Lung (tissue), 12 donors: ENCODE results near the gene KCNJ4. TPM values are rescaled to one million over a fixed set of nuclear protein-coding genes. Genes with fewer than 3 reads are reported as not detected.

Experiments
- ATAC-seq: fragments of 200-7000 bp; cut with Tn5 transposase; one replicate; pipeline ENCODE4 v1.9.1; 2020; ENCODE audit warnings: moderate number of reproducible peaks; ENCODE audit not compliant: insufficient read depth, low FRiP score
- DNase-seq, 3 donors: peaks; one replicate each; pipeline ENCODE4 v3.0.0-alpha.2; 2013 to 2017
- H3K27ac ChIP-seq, 2 donors: one replicate each; pipeline ENCODE4 v1.5.1; 2013; ENCODE audit warnings: mild to moderate bottlenecking in 2 of 2, moderate library complexity in 2 of 2, control low read depth in 1 of 2, inconsistent platforms in 1 of 2, low read depth in 1 of 2, low read length in 1 of 2
- H3K27me3 ChIP-seq, 3 donors: one replicate each; pipeline ENCODE4 v1.5.1; 2013; ENCODE audit warnings: low read length in 2 of 3; ENCODE audit not compliant: control insufficient read depth in 3 of 3, insufficient read depth in 3 of 3
- H3K36me3 ChIP-seq, 4 donors: one replicate each; pipeline ENCODE4 v1.5.1; 2013; ENCODE audit warnings: low read length in 4 of 4, mild to moderate bottlenecking in 1 of 4, moderate library complexity in 1 of 4; ENCODE audit not compliant: control insufficient read depth in 4 of 4, insufficient read depth in 4 of 4
- H3K4me1 ChIP-seq, 5 donors: one replicate each; pipeline ENCODE4 v1.5.1; 2013; ENCODE audit warnings: low read length in 5 of 5, mild to moderate bottlenecking in 2 of 5, moderate library complexity in 1 of 5; ENCODE audit not compliant: control insufficient read depth in 5 of 5, insufficient read depth in 5 of 5
- H3K4me3 ChIP-seq: one replicate; pipeline ENCODE4 v1.5.1; 2013; ENCODE audit warnings: mild to moderate bottlenecking, control low read depth, moderate library complexity
- H3K9ac ChIP-seq, 2 donors: one replicate each; pipeline ENCODE4 v1.5.1; 2013; ENCODE audit warnings: low read length in 2 of 2, control low read depth in 1 of 2; ENCODE audit not compliant: insufficient read depth in 1 of 2
- H3K9me3 ChIP-seq, 4 donors: one replicate each; pipeline ENCODE4 v1.5.1; 2013; ENCODE audit warnings: low read length in 3 of 4, mild to moderate bottlenecking in 1 of 4, moderate library complexity in 1 of 4; ENCODE audit not compliant: control insufficient read depth in 4 of 4, insufficient read depth in 3 of 4
- CTCF ChIP-seq: IDR thresholded peaks from 2 replicates; pipeline ENCODE4 v1.5.1; 2012; ENCODE audit warnings: mild to moderate bottlenecking; ENCODE audit errors: control extremely low read depth, extremely low read depth
- WGBS, 2 donors: extraction: QIAGEN DNeasy Blood & Tissue Kit; methylation state at CpG; one replicate each; pipeline ENCODE4 v1.1.7; 2013; 5-methylcytosine and 5-hydroxymethylcytosine counted together
- polyA plus RNA-seq, 2 donors: library from polyadenylated mRNA; stranded (reverse); fragments of 200-250 nt; gene quantifications; one replicate each; pipeline ENCODE4 v1.2.1, GENCODE V29; 2013
- total RNA-seq, 2 donors: library from RNA; depleted of rRNA in 1 of 2; stranded (reverse); fragments of >200 nt in 1 of 2; gene quantifications; one replicate each; pipeline ENCODE4 v1.2.1, GENCODE V29; 2014 to 2021
- donor health status: control.
- donor health status: control.
- donor health status: Bipolar disorder and iron deficiency.
- donor health status: healthy.
- donor health status: DM: yes; HTN: yes; CAD: no.

Gene KCNJ4
- total and polyA plus RNA-seq, 4 donors = not detected

GRCh38 chr22:38497869-38498268 lies 42.9 kb upstream of the KCNJ4 start:
- 88 to 92% methylated on average over 3 of the region's 3 CpGs for WGBS, 2 donors
- no peaks in the 10 kb centered on the region for H3K9me3 ChIP-seq

GRCh38 chr22:38494939-38495338 lies 39.9 kb upstream of the KCNJ4 start:
- peaks cover 50 to 85% (median 77%) of the 10 kb centered on the region in 4 donors for H3K36me3 ChIP-seq
- 94 to 95% methylated on average over 12 of the region's 12 CpGs for WGBS, 2 donors
- TF ChIP-seq CTCF = no peak
- peaks cover 0 to 6% (median 0%) of the 10 kb centered on the region in 5 donors for H3K4me1 ChIP-seq
- H3K9ac ChIP-seq = no peak overlapping the region
- no peaks in the 10 kb centered on the region for H3K27me3 ChIP-seq
- H3K4me3 ChIP-seq = no peak overlapping the region
- ATAC-seq = no peak
- no peak overlapping the region for H3K27ac ChIP-seq
- no peak for DNase-seq
- no peaks in the 10 kb centered on the region for H3K9me3 ChIP-seq

More at GRCh38 chr22:38497869-38498268, 42.9 kb upstream of the KCNJ4 start:
- TF ChIP-seq CTCF = no peak
- Histone ChIP-seq H3K4me3 (no peak overlapping the region), H3K27ac (no peak overlapping the region), H3K9ac (no peak overlapping the region), H3K36me3 (peaks cover 46 to 80% (median 66%) of the 10 kb centered on the region in 4 donors), H3K27me3 (no peaks in the 10 kb centered on the region), H3K4me1 (peaks cover 3 to 11% (median 5%) of the 10 kb centered on the region in 5 donors)
- ATAC-seq (no peak), DNase-seq (no peak)

- DNase-seq = no peak
- peaks cover 0 to 6% (median 0%) of the 10 kb centered on the region in 5 donors for H3K4me1 ChIP-seq
- ATAC-seq = no peak
- H3K27me3 ChIP-seq = no peaks in the 10 kb centered on the region
- no peak for TF ChIP-seq CTCF
- WGBS, 2 donors = 23 to 38% methylated on average over 2 of the region's 2 CpGs
- no peak overlapping the region for H3K27ac ChIP-seq
- no peak overlapping the region for H3K4me3 ChIP-seq
- no peak overlapping the region for H3K9ac ChIP-seq
- no peaks in the 10 kb centered on the region for H3K9me3 ChIP-seq
- H3K36me3 ChIP-seq = peaks cover 55 to 86% (median 78%) of the 10 kb centered on the region in 4 donors
These were observed 39.5 kb upstream of the KCNJ4 start for GRCh38 chr22:38494498-38494897.
